DND-41 (cell line): ENCODE measurements around the gene C2CD4B.

Experiments
- ATAC-seq: fragments of 200-7000 bp; cut with Tn5 transposase; 3 replicates; pipeline ENCODE4 v1.9.1; 2021; ENCODE audit warnings: low read depth; ENCODE audit not compliant: insufficient read depth
- DNase-seq: peaks from one replicate; pipeline ENCODE4 v3.0.0-alpha.2; 2020
- H2AFZ ChIP-seq: 2 replicates; pipeline ENCODE4 v1.6.0; 2012; ENCODE audit warnings: low read depth, low read length
- H3K27ac ChIP-seq: 2 replicates; pipeline ENCODE4 v1.5.1; 2012; ENCODE audit warnings: low read length, inconsistent platforms
- H3K27me3 ChIP-seq: fragments of 200-600 bp; sonication (generic); 2 replicates; pipeline ENCODE4 v1.6.0; 2012; ENCODE audit warnings: low read length, mild to moderate bottlenecking, inconsistent platforms; ENCODE audit not compliant: insufficient read depth, poor library complexity
- H3K36me3 ChIP-seq: 2 replicates; pipeline ENCODE4 v1.5.1; 2012; ENCODE audit warnings: low read length, inconsistent platforms; ENCODE audit not compliant: insufficient read depth
- H3K4me1 ChIP-seq: 2 replicates; pipeline ENCODE4 v1.5.1; 2012; ENCODE audit warnings: mild to moderate bottlenecking, low read length; ENCODE audit not compliant: insufficient read depth
- H3K4me2 ChIP-seq: 2 replicates; pipeline ENCODE4 v1.6.0; 2012; ENCODE audit warnings: mild to moderate bottlenecking, moderate library complexity, low read length, inconsistent platforms; ENCODE audit not compliant: insufficient read depth
- H3K4me3 ChIP-seq, 2 experiments: fragments of 200-600 bp in 1 of 2; shearing (Covaris generic) in 1 of 2; 2 replicates each; pipeline ENCODE4 v1.5.1; 2012 to 2016; ENCODE audit warnings: inconsistent platforms in 2 of 2, low read length in 2 of 2, mild to moderate bottlenecking in 2 of 2, low read depth in 1 of 2, moderate library complexity in 1 of 2
- H3K79me2 ChIP-seq: 2 replicates; pipeline ENCODE4 v1.6.0; 2012; ENCODE audit warnings: low read length, inconsistent platforms; ENCODE audit not compliant: insufficient read depth
- H3K9ac ChIP-seq: 2 replicates; pipeline ENCODE4 v1.6.0; 2012; ENCODE audit warnings: low read depth, mild to moderate bottlenecking, inconsistent platforms, low read length, moderate library complexity
- H3K9me3 ChIP-seq: 2 replicates; pipeline ENCODE4 v1.5.1; 2012; ENCODE audit warnings: low read length, moderate library complexity, mild to moderate bottlenecking, inconsistent platforms; ENCODE audit not compliant: insufficient read depth, severe bottlenecking
- H4K20me1 ChIP-seq: 2 replicates; pipeline ENCODE4 v1.6.0; 2012; ENCODE audit warnings: low read length; ENCODE audit not compliant: insufficient read depth
- EZH2 ChIP-seq: IDR thresholded peaks from 3 replicates; pipeline ENCODE4 v1.6.1; 2012; ENCODE audit warnings: borderline replicate concordance, low read depth, mild to moderate bottlenecking, moderate library complexity, low read length, inconsistent platforms; ENCODE audit not compliant: severe bottlenecking
- TF ChIP-seq, protein P1 (sequence below): IDR thresholded peaks from 2 replicates; pipeline ENCODE4 v1.5.1; 2012; ENCODE audit warnings: borderline replicate concordance, low read length, moderate library complexity, mild to moderate bottlenecking; ENCODE audit not compliant: poor library complexity, severe bottlenecking; ENCODE audit errors: extremely low read depth

C2CD4B gene

DNA sequence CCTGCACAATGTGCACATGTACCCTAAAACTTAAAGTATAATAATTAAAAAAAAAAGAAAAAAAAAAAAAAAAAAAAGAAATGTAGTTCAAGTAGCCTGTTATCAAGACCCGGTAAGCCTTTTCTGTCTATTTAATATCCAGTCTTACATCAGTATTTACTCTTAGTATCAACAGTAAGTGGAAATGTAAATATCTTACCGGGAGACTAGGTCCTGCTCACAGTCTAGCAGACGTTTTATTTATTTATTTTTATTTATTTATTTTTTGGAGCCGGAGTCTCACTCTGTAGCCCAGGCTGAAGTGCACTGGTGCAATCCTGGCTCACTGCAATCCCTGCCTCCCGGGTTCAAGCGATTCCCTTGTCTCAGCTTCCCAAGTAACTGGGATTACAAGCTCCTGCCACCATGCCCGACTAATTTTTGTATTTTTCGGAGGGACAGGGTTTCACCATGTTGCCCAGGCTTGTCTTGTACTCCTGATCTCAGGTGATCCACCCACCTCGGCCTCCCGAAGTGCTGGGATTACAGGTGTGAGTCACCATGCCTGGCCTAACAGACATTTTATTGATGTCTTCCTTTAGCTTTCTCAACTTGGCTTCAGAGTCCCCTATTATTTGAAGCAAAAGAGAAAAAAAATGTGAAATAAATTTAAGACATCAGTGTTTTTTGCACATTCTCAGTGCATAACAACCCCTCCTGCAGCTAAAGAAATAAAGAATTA, 19.9 kb downstream of the C2CD4B start:
- no peaks in the 10 kb centered on the region for H3K36me3 ChIP-seq
- no peak overlapping the region for H3K9ac ChIP-seq
- H3K27me3 ChIP-seq, result no peaks in the 10 kb centered on the region
- ATAC-seq, result no peak
- H3K9me3 ChIP-seq, result no peaks in the 10 kb centered on the region
- H3K27ac ChIP-seq, result no peak overlapping the region
- H3K4me1 ChIP-seq, result peaks cover 21% of the 10 kb centered on the region
- no peak for TF ChIP-seq EZH2
- TF ChIP-seq, protein P1, sequence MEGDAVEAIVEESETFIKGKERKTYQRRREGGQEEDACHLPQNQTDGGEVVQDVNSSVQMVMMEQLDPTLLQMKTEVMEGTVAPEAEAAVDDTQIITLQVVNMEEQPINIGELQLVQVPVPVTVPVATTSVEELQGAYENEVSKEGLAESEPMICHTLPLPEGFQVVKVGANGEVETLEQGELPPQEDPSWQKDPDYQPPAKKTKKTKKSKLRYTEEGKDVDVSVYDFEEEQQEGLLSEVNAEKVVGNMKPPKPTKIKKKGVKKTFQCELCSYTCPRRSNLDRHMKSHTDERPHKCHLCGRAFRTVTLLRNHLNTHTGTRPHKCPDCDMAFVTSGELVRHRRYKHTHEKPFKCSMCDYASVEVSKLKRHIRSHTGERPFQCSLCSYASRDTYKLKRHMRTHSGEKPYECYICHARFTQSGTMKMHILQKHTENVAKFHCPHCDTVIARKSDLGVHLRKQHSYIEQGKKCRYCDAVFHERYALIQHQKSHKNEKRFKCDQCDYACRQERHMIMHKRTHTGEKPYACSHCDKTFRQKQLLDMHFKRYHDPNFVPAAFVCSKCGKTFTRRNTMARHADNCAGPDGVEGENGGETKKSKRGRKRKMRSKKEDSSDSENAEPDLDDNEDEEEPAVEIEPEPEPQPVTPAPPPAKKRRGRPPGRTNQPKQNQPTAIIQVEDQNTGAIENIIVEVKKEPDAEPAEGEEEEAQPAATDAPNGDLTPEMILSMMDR, result no peak
- DNase-seq, result no peak
- no peaks in the 10 kb centered on the region for H4K20me1 ChIP-seq
- H3K4me3 ChIP-seq, result no peak overlapping the region
- no peak overlapping the region for H2AFZ ChIP-seq
- no peaks in the 10 kb centered on the region for H3K79me2 ChIP-seq
- H3K4me2 ChIP-seq, result no peak overlapping the region

DNA sequence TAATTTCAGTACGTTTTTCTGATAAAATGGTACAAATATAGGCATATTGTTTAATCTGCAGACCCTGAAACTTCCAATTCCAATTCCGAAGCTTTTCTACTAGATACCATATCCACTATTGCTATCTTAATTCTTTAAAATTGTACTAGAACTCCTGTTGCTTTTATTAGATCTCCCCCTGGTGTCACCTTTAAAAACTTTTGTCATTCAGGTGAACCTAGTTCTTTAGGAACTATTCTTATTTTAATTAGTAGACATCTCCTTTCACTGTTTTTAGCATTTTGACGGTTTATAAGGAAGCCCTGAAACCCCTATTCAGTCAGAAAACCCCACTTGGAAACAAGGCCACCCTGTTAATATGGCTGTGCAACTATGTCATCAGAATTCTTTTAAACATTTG, 22.3 kb downstream of the C2CD4B start:
- no peak overlapping the region for H2AFZ ChIP-seq
- H3K9me3 ChIP-seq, result no peaks in the 10 kb centered on the region
- no peaks in the 10 kb centered on the region for H3K36me3 ChIP-seq
- no peak overlapping the region for H3K27ac ChIP-seq
- ATAC-seq (no peak), DNase-seq (no peak)
- no peak for TF ChIP-seq EZH2
- TF ChIP-seq, protein P1, result peak; percentile 21
- no peak overlapping the region for H3K4me2 ChIP-seq
- no peaks in the 10 kb centered on the region for H4K20me1 ChIP-seq
- H3K27me3 ChIP-seq, result no peaks in the 10 kb centered on the region
- H3K9ac ChIP-seq, result no peak overlapping the region
- H3K4me1 ChIP-seq, result peaks cover 16% of the 10 kb centered on the region
- H3K4me3 ChIP-seq, result no peak overlapping the region
- H3K79me2 ChIP-seq, result no peaks in the 10 kb centered on the region

DNA sequence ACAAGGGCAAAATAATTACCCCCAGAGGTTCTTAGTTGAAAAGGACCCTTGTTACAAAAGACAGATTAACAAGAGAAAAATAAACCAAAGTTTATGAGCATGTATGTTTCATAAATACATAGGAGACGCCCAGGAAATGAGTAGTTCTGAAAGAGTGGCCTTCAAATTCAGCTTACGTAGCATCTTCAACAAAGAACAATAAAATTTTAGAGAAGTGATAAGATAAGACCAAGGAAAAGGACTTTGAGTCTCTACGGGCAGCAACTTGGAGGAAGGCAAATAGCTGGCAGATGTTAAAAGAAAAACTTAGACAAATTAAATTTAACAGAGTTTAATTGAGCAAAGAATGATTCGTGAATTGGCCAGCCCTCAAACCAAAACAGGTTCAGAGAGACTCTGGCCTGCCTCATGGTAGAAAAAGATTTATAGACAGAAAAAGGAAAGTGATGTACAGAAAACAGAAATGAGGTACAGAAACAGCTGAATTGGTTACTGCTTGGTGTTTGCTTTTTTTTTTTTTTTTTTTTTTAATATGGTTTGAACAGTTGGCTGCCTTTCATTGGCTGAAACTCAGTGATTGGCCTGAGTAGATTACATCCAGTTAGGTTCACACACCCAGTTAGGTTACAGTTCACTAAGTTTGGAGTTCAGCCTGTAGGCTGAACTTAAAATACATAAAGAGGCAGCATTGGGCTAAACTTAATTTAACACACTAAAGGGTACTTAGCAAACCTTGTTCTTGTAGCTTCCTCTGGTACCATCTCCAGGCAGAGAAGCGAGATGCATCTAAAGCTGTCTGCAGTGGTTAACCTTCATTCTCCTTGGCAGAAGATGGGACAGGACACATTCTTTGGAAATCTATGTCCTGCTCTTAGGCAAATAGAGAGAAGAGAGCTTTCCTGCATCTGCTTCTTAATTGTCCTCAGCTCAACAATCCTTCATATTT, 23.2 kb downstream of the C2CD4B start:
- no peak overlapping the region for H2AFZ ChIP-seq
- no peaks in the 10 kb centered on the region for H3K79me2 ChIP-seq
- no peak overlapping the region for H3K4me3 ChIP-seq
- no peaks in the 10 kb centered on the region for H4K20me1 ChIP-seq
- no peak overlapping the region for H3K9ac ChIP-seq
- no peak for TF ChIP-seq EZH2
- TF ChIP-seq, protein P1, result no peak
- no peak overlapping the region for H3K4me2 ChIP-seq
- no peak for ATAC-seq
- no peaks in the 10 kb centered on the region for H3K27me3 ChIP-seq
- no peak overlapping the region; the same call in 1 of the 2 replicates for H3K27ac ChIP-seq
- H3K9me3 ChIP-seq, result no peaks in the 10 kb centered on the region
- peaks cover 16% of the 10 kb centered on the region for H3K4me1 ChIP-seq
- DNase-seq, result no peak
- no peaks in the 10 kb centered on the region for H3K36me3 ChIP-seq
